ENCODE results near the gene PTPRG.

- TF ChIP-seq CTCF (conservative IDR thresholded peaks at IDR 0.05; ENCODE audit: low read depth, low read length): no peak
- TF ChIP-seq EZH2 (IDR thresholded peaks at IDR 0.05; ENCODE audit: borderline replicate concordance, low read depth, low read length, poor library complexity, severe bottlenecking): no peak
These were observed 387.4 kb downstream of the PTPRG start for GRCh38 chr3:61948699-61949305.
